Stimulated activated CD8-positive, alpha-beta memory T cell treated with anti-CD3 and anti-CD28 coated beads, Interleukin-15, amount 100 ng/mL, for 24 hours (primary cell): Measurements from ENCODE around the gene ARHGAP26.
"Not testable (repeated sequence)": the region's sequence is repeated elsewhere in the genome, so short reads cannot be mapped to it uniquely, and the experiment has no call there.

Experiments used
- DNase-seq: peaks from one replicate; pipeline ENCODE4 v3.0.0-alpha.2; 2020; ENCODE audit warnings: low read depth

ARHGAP26 gene

DNA sequence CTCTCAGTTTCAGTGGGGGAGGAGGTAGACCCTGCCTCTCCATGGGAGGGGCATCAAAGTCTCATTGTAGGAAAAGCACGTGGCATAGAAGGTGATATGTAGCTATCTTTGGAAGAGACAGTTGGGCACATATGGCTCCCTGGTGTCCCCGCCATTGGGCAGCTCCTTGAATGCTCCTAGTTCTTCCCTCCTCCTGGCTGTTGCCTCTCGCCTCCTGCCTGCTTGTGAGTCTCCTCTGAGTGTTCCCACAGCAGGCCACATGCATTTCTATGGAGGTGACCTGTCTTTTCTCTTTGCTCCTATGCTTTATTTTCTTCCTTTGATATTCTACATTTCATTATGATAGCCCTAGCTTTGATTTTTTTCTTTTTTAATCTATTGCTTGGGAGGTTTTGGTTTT is 138.5 kb downstream of the ARHGAP26 start:
- no peak for DNase-seq

DNA sequence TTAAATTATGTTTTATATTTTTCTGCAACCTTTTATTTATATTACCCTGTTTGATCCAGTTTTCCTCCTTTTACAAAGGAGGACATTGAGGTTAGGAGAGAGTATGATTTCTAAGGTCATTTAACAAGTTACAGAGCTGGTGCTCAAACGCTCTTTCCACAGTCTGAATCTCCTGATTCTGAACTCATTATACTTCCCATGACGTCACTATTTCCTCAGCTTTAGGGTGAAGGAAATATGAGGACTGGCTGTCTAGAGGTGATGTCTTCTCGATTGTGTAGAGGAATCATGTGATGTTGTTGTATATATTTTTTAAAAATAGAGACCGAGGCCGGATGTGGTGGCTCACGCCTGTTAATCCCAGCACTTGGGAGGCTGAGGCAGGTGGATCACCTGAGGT is 140.0 kb downstream of the ARHGAP26 start:
- DNase-seq: no peak

DNA sequence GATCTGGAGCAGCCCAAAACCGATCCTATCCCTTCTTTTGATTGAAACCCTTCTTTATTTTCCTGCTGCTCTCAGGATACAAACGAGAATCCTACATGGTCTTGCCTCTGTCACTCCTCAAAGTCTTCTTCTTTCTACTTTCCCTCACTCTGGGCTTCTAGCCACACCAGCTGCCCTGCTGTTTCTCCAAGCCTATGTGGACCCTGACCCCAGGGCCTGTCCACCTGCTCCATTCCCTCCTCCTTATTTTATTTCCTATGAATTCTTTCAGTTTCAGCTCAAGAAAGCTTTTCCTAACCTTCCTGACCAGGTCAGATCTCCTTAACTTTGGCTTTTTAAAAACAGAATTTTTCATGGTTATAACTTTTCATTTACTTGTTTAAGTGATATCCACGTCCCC is 141.0 kb downstream of the ARHGAP26 start:
- DNase-seq: no peak

DNA sequence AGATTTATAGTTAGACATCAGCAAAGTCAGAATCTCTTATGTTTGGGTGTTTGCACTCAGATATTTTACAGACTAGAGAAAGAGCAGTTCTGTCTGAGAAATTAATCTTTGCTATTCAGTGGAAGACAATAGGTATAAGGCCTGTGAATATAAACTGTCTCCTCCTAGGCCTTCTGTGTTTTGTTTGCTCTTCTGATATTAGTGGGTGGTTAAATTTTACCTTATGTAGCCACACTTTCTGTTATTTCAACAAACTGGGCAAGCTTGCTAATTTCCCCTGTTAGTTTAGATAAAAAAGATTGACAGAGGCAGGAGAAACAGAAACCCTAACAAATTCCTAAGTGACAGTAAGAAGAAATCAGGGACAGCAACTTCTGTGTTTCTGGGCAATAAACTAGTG is 141.6 kb downstream of the ARHGAP26 start:
- DNase-seq: no peak

DNA sequence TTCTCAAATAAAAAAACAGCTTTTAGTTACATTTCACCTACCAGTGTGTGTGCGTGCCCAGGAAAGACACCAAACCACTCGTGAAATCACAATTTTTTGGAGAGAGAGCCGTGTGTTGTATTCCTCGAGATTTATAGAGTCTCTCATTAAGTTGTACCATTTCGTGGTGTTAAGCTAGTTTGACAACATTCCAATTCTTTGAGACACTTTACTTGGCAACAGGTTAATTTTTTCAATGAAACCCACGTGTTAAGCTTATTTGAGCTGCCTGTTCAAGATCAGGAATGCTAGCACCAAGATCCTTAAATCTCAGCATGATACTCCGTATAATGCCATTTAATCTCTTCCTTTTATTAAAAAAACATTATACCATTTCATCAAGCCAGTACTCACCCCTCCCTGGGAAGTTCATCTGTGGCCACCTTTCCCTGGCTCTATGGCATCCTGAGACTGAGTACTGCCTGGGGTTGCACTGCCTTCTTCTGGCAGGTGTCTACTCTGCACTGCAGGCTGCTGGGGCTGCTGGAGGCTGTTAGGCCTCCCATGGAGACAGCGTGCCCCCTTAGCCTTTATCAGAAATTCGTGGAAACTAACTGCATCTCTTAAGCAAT is 143.7 kb downstream of the ARHGAP26 start:
- no peak for DNase-seq

DNA sequence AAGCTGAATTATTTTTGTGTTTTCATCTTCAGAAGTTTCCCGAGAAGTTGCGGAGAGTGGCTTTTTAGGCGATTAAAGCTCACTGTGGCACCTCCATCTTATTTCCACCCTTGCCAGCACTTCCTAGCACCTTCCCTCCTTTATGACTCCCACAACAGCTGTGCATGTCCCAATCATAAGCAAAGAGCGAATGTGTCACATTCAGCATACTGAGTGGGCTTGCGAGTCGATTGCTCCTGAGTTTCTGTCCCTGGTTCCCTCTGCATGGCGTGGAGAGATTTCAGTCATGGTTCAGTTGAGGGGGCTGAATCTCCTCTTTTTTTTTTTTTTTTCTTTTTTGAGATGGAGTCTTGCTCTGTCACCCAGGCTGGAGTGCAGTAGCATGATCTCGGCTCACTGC is 144.9 kb downstream of the ARHGAP26 start:
- no peak for DNase-seq

DNA sequence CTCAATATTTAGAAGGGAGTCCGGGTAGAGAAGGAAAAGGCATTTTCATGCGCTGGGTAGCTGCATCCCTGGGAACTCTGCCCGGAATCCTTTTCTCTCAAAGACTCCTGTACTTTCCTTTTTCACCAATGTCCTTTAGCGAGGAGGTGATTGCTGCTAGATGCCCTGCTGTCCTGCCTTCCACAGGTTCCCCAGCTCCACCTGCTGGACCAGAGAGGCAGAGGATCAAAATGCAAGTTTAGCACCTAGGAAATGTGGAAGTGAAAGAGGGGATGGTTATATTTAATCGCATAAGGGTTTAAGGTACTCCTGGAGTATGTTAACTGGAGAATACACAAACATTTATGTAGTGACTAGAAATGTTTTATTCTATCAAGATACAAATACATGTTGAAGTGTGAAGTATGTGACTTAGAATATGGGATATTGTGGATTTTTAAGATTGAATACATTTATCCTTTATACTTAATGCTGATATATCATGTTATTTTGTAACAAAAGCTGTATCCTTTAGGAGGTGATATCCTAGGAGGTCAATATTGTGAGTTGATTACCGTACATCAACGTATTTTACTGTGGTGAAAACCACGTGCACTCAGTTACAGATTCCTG is 145.7 kb downstream of the ARHGAP26 start:
- no peak for DNase-seq

DNA sequence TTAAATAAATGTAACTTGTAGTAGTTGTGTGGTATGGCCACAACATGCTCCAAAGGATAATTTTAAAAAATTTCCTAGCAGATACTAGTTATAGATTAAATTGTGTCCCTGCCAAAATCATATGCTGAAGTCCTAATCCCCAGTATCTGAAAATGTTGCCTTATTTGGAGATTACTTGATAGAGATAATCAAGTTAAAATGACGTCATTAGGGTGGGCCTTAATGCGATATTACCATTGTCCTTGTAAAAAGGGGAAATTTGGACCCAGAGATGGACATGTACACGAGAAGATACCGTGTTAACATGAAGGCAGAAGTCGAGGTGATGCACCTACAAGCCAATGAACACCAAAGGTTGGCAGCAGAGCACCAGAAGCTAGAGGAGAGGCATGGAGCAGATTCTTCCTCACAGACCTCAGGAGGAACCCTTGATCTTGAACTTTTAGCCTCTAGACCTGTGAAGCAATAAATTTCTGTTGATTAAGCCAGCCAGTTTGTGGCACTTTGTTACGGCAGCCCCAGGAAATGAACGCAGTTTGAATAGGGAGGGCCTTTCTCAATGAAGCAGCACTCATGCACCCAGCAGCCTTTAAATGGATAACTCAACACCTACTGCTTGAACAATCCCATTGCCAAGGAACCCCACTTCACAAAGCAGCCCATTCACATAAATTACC is 148.9 kb downstream of the ARHGAP26 start:
- DNase-seq: no peak

DNA sequence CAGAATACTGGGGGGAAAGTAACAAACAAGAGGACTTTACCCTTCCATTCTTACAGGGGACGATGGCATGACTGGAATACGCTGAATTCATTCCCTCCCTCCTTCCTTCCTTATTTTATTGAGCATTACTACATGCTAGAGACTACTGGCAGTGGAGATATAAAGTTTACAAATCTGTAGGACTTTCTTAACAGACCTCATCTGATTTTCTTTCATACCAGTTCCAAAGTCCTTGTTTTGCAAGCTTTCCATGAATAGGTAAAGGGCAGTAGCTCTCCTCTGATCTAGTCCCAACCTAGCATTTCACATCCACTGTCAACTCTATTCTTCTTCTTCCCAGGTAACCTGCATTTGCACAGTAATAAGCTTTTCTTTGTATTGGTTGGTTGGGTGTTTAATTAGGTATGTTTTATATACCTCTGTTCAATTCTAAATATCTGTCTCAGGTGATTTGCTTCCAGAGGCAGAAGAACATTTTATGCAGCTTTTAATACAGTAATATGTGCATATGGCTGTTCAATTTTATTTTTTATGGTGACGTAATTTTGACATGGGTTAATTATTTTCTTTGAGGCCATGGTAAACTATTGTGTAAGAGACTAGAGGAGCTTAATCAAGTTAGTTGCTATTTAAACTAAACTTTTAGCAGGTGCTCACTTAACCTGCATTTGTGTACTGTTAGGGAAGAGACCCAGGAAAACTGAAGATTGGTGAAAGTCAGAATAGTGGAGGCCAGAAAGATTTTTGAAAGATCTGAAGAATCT is 150.9 kb downstream of the ARHGAP26 start:
- no peak for DNase-seq

DNA sequence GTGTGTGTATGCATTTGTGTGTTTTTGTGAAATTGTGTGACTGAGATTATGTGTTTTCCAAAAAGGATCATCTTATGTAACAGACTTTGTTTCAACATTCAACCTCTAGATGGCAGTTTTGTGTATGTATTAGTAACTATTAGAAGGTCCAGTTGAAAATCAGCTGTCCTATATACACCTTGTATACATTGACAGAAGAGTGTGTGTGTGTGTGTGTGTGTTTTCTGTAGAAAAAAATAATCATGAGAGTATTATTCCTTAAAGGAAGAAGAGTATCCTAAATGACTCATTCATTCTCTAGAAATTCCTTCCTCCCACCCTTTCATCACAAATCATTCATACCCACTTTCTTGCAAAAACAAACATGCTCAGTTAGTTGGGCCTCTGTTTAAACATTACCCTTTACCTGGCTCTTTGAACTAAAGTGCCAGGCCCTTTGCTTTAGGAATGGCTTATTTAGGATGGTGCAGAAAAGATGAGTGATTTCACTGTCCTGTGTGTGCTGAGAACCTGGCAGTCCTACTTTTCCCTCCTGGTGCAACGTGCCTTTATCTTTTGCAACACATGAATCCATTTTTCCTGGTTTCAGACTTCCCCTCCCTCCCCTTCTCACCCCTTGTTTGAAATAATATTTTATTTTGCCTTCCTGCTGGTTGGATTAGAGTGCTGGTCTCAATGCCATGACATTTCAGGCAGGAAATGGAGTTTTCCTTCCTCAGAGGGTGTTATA is 152.2 kb downstream of the ARHGAP26 start:
- DNase-seq: no peak

DNA sequence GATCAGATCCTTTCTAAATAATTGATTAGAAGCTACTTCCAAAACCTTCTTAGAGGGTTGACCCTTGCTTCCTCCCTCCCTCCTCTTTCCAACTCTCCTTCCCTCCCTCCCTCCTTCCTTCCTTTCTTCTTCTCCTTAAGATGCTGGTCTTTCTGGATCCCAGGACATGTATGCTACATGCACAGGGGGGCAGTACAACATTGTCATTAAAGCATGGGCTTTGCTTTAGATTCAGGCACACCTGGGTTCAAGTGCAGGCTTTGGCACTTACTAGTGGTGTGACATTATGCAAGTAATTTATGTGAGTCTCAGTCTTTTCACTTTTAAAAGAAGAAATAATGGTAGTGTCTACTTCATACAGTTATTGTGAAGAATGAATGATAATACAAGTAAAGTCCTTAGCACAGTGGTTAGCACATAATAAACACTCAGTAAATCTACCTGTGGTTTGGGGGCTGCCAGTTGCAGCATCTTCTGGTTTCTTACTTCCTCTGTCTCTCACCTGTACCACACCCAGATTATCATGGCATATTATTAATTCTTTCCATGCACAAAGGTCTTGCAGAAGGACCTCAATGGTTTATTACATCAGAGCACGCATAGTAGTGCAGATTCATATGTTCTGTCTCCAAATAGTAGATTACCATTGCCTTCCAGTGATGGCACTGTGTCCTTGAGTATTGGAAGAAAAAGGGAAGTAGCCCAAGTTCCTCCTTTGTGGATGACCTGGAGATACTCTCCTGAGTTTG is 154.1 kb downstream of the ARHGAP26 start:
- DNase-seq: no peak

DNA sequence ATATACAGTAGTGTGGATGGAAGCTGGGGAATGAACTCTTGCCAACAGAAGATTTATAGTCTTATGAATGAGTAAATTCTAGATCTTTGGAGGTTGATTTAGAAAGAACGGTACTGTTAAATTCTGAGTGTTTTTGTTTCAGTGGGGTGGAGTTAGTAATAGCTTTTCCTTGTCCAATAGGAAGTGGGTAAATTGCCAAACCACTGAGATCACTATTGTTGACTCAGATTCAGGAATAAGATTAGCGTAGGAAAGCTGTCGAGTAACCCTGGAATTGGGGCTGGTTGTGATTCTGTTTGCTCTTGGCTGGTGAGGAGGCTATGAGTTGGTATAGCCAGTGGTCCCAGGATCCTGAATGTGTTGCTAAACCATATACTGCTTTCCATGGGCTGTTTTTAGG is 155.6 kb downstream of the ARHGAP26 start:
- no peak for DNase-seq

DNA sequence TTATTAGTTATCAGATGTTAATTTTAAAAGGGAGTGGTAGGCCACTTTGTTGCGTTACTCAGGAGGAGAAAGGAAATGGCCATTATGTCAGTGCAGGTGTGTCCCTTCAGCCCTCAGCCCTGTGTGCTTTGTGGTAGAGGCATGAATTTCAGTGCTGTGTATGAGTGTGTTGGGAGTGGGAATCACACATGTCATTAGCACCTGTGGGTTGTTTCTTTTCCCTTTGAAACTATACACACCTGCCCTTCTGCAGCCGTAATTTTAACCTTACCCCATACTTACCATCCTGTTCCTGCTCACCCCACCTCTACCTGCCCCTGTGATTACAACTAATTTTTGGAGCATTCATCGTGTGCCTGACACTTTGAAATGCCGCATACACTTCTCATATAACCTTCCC is 156.4 kb downstream of the ARHGAP26 start:
- DNase-seq: no peak

DNA sequence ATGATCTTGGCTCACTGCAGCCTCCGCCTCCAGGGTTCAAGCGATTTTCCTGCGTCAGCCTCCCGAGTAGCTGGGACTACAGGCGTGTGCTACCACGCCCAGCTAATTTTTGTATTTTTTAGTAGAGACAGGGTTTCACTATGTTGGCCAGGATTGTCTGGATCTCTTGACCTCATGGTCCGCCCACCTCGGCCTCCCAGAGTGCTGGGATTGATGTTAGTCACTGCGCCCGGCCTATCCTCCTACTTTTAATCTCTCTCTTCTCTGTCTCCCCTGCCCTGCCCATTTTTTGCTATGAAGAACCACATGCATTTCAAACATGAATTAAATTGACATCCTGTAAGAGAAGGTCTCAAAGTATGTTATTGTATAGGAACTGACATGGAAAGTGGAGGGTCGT is 158.8 kb downstream of the ARHGAP26 start:
- DNase-seq: not testable (repeated sequence)

DNA sequence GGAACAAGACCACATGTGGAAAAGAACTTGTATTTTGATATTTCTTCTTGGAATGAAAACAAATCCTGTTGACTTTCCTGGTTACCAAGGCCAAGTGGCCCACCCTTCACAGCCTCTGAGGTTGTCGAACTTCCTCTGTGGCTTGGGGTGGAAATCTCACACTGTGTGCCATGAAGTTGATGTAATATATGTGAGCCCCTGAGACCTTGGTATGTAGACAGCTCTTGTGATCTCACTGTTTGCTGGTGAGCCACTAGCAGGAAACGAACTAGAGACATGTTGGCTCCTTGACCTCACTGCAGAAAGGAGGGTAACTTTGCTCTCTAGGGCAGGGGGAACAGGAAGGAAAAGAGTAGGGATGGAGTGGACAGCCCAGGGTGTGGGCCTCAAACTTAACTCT is 159.4 kb downstream of the ARHGAP26 start:
- DNase-seq: no peak

DNA sequence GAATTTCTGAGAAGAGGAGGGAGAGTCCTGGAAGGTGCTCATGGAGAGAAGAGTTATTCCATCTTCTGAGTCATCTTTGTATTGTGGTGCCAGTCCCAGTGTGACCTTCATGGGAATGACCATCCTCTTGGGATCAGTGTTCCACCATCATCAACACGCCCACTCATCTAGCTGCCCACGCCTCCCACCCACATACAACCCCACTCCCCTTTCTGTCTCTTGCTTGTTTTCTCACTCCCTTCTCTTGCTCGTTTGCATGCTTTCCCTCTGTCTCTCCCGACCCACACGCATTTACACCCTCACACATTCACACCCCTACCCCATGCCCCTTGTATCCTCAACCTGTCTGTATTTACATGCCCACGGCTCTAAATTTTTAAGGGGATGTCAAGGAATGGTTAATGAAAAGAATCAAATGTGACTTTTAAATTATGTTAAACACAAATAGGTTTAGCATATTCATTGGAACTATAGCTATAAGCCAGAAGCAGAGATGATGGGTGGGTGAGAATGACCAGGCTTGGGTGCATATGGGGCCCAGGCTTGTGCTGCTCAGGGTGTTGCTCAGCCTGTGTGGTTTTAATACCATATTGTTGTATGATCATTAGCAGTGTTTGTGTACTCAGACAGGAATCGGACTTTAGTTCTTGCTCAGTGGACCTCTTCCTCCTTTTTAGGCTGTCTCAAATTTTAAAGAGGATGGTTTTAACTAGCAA is 160.4 kb downstream of the ARHGAP26 start:
- DNase-seq: no peak

DNA sequence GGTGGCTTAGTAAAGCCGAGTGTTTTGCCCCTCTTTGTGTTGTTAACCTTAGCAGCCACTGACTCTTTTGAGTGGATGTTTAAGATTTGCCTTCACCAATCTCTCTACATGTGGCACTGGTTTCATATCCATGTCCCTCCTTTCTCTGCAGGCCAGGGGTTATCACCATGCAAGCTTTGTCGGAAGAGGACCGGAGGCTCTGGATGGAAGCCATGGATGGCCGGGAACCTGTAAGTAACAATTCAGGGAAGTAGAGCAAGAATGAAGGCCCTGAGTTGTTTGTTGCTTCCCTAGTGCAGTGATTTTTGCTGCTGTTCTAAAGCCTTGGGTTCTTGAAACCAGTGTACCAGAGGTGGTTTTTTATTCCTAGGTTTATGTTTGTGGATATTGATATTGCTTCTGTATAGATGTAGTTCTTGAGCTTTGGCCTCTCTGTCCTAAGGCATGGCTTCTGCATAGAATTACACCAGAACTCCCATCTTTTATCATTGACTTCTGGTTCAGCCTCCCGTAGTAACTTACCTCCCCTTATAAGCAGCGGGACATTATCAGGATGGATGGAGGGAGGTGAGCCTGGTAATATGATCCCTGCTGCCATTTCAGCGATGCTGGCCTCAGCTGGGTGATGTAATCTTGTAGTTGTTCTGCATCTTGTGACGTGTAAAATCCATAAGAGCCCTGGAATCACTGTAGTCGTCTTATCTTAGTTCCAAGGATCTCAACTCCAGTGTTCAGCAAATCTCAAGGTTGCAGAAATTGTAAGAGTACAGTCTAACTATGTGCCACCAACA is 161.9 kb downstream of the ARHGAP26 start:
- DNase-seq: no peak

DNA sequence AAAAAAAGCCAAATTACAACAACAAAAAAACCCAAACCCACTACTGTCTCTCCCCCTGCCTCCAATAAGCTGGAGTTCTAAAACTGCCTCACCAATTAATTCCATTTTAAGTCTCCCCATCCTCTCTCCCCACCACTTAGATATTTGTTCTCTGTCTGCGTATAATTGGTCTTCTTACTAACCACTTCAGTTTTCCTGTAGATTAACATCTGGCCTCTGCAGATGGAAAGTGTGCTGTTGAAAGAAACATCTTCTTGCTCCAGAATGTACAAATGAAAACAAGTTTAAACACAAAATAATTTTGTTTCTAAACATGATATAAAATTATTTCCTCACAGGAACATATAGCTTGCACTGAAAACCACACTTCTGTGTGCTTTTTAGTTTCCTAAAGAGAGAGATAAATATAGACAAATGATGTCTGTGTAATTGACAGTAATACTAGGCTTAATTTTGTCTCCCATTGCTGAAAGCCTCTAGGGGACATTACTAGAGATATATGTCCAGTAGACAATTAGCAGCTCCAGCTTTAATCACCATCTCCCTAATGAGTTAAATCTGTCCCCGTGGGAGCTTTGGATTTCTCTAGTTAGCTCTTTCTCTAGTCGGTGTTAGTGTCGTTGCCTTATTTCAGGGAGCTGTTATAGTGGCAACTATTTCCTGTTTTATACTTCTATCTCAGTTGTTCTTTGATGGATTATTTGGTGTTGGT is 164.0 kb downstream of the ARHGAP26 start:
- no peak for DNase-seq

DNA sequence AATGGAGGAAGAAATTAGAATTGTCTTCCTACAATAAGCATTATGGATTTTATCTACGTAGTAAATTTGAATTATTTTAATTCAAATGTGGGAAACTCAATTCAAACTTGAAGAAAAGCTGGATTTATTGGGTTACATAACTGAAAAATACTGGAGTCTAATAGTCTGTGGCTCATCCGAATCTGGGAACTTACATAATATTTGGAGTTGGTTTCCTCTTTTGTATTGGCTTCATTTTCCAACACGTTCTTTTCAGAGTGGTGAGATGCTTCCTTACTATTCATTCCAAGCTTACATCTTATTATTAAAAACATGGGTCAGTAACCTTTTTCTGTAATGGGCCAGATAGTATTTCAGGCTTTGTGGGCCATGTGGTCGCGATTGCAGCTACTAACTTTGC is 164.8 kb downstream of the ARHGAP26 start:
- no peak for DNase-seq
